HG02981 (cell line): ENCODE results near the gene KIF5C.

Experiments
- ATAC-seq: cut with Tn5 transposase; IDR thresholded peaks from one replicate; pipeline ENCODE4 v1.9.1; 2021; ENCODE audit warnings: mild to moderate bottlenecking, moderate library complexity; ENCODE audit not compliant: unreplicated experiment

The KIF5C gene

DNA sequence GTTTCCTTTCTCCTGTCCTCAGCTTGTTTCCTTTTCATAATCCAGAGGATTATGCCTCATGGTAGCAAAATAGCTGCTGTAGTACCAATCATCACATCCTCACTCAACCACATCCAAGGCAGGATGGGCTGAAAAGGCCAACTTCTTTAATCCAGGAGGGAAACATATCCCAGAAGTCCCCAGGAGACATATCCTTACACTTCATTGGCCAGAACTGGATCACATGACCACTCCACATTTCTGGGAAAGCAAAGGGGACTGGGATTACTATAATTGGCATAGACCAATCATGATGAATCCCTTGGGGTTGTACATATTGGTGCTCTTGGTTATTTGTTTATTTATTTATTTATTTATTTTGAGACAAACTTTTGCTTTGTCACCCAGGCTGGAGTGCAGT lies 109.4 kb downstream of the KIF5C start:
- no peak for ATAC-seq

DNA sequence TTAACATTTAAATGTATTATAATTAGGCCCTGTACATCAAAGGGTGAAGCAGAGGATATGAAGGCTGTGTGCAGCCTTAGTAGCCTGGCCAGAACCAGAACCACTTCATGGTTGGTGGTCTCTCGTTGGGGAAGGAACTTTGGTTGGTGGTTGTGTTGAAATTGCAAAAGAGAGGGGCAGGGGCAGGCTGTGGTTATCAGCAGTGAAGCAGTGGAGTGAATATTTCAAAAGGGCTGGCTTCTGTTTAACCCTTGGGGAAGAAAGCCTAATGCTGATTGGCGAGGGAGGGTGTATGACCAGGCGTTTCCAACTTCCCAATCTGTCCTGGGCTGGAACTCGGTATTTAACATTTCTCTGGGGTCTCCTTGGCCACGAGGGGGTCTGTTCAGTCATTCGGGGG lies 112.3 kb downstream of the KIF5C start:
- no peak for ATAC-seq

DNA sequence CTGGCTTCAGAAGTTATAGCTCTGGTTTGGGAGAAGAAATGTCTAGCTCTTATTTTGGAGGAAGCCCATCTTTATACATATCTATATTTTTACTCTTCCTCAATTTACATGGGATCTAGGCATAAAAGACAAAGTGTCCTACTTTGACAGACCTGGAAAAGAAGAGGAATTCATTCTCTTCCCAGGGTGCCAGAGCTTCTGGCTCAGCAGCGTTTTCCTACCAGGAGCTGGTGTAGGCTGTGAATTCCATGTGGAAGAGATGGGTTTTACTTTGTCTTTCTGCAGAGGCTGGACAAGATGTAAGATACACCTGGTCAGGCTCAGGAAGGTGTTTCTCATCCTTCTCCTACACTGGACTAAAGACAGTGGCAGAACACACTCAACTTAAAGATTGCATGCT lies 113.3 kb downstream of the KIF5C start:
- no peak for ATAC-seq

DNA sequence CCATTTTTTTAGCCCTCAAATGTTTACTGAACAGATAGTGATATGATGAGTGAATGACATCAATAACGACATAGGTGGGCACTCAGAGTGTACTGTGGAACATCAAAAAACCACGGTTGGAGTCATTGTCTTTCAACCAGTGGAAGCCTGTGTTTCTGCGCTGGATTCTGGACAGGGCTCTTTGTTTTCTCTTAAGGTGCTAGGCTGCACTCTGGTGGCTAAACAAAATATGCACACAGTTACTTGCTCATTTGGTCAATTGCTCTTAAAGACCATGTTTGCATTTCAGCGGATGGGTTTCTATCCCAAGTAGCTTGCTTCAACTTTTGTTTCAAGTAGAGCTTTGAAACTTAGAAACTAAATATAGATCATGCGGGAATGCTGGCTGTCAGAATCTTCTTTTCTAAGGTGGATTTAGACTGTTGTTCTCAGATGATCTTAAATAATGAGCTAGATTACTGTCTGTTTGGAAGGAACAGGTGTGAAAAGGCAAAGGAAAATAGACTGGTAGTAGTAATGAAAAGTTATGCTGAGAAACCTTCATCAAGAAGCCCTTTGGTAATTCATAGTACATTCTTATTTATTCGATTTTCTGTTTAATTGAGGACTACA lies 115.0 kb downstream of the KIF5C start:
- ATAC-seq = peak; percentile 87

DNA sequence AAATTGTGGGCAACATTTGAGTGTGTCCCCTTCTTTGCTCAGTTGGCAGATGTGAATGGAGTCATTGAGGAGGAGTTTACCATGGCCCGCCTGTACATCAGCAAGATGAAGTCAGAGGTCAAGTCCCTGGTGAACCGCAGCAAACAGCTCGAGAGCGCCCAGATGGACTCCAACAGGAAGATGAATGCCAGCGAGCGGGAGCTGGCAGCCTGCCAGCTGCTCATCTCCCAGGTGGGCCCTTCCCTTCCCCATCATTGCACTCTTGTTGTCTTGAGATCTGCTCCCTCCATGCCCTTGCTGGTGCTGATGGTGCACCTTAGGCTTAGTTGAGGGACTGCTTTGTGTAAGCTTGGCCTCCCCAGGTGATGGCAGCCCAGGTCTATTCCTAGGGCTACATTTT lies 115.9 kb downstream of the KIF5C start:
- no peak for ATAC-seq

DNA sequence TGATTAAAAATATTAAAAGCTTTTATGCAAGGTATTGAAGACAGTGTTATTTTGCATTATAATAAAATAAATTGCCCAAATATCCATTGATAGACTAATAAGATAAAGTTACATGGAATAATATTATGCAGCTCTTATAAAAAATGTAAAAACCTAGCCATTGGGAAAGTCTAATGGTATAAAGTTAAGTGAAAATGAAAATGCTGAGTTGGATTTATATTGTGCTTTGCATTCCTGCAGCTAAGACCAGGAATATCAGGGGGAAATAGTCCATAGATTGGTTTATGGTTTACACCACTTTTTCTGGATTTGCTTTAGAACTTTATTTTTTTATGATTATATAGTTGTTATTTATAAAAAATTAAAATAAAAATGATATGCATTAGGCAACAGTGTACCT lies 117.4 kb downstream of the KIF5C start:
- no peak for ATAC-seq

DNA sequence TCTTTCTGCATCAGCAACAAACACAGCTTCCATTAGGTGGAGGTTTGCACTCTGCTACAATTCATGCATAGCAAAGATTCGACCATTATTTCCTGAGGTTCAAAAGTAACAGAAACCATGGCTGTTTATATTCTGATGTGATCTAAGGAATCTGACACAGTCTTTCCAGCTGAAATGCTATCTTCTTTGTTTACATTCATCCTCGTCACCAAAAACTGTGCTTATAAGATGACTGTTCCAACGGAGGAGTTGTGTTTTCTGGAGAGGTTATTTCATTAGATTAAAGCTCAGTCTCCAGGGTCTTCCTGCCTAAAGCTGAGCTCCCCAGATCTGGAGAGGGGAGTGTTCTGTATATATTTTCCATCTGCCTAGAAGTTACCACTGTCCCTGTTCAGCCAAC lies 118.3 kb downstream of the KIF5C start:
- ATAC-seq = no peak

DNA sequence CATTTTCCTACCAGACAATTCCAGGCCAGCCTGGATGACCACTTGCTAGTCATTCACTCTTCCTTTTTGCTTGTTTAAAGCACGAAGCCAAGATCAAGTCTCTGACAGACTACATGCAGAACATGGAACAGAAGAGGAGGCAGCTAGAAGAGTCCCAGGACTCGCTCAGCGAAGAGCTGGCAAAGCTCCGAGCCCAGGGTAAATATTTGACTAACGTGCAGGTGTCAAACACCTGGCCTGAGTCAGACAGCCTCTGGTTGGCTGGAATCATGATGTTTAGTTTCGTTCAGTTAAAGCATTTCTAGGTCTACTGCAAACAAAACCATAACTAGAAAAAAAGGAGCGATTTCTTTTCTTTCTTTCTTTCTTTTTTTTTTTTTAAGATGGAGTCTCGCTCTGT lies 119.3 kb downstream of the KIF5C start:
- ATAC-seq = no peak

DNA sequence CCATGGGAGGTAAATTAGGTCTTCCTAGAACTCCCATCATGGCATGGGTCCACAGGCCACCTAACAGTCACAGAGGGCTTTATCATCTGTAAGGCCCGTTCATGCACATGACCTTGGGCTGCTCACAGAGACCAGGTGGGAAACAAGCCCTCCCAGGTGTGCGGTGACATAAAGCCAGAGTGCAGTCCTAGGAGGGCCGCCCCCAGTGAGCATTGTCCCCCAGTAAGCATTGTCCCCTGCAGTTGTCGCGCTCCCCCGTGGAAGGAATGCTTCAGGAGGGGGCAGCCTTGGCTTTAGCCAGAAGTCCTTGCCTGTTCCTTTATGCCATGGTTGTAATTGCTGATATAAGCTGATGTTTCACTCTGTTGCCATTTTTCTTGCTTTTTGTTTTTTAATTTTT lies 121.8 kb downstream of the KIF5C start:
- ATAC-seq = no peak

DNA sequence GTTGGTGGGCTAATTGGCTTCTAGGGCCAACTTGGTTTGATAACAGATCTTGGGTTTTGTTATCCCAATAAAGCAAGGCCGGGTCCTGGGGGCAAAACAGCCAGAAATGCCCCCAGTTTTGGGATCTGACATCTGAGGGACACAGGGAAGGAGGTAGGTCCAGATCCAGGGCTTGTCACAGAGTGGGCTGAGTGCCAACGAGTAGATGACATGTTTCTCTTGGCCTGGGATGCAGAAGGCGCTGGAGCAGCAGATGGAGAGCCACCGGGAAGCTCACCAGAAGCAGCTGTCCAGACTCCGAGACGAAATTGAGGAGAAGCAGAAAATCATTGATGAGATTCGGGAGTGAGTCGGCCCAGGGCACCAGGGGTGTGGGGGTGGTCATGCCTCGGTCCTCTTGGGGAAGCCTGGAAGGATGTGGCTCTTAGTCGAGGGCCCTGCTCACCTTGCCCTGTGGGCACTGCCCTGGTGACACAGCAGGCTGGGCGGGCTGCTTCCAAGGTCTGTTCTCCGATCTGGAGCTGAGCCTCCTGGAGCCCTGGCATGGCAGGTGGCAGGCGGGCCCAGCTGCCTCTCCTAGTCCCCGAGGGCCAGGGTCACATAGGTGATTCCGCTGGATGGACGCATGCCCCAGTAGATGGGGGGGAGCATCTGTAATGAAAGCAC lies 123.3 kb downstream of the KIF5C start:
- no peak for ATAC-seq

DNA sequence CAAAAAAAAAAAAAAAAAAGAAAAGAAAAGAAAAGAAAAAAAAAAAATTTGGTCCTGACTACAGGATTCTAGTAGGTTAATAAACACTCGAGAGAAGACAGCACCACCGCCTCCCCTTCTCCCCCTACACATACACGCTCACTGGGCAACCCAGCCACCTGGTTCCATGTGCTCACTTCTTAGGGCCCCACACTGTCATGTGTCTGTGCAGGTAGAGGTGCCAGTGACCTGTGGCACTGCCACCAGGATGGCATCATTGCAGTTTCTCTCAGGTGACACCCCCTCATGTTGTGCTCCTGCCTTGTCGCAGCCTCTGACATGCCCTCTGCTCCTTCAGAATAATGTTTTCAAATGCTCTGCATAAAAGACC lies 123.8 kb downstream of the KIF5C start:
- ATAC-seq = no peak

DNA sequence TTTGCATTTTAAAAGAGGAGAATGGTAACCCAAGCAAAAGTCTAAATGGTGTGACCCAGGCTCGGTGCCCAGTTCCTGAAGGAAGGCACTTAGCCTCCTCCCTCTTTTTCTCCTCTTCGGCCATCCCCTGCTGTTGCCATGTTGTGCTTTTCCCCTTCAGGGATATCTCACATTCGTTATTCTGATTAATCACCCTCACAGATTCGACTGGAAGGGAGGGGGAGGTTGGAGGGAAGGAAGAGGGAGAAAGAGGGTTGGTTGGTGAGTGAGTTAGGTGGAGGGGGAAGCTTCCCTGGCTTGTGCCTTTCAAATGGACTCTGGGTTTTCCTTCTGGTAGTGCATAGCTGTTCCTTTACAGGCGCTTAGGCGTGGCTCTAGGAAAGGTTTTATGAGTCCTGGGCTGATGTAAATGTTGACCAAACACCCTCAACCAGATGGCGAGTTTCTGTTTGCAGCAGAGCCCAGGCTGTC lies 124.5 kb downstream of the KIF5C start:
- no peak for ATAC-seq

DNA sequence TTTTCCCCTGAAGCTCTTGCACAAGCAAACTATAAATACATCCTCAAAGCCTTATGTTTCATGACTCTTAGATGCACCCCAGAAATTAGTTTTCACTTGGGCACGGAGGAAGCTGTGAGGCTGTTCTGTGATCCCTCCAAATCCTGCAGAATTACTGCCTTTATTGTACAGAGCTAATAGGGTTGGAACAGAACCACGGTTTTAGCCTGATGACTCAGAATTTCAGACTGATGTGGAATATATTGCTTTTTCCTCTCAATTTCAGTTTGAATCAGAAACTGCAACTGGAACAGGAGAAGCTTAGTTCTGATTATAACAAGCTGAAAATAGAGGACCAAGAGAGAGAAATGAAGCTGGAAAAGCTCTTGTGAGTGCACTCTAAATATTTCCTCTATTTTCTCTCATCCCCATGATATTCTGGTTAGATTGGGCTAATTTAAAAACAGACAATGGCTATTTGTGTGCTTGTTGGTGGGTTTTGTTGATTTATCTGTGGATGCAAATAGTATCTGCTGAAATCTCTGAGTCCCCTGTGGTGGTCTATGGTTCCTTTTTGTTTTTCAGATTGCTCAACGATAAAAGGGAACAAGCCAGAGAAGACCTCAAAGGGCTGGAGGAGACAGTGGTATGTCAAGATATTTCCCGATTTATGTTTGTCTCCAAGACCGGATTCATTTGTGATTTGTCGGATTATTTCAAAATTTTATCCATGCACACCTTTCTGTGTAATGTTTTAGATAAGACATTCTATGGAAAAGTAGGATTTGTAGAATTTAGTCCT lies 125.3 kb downstream of the KIF5C start:
- ATAC-seq = no peak

DNA sequence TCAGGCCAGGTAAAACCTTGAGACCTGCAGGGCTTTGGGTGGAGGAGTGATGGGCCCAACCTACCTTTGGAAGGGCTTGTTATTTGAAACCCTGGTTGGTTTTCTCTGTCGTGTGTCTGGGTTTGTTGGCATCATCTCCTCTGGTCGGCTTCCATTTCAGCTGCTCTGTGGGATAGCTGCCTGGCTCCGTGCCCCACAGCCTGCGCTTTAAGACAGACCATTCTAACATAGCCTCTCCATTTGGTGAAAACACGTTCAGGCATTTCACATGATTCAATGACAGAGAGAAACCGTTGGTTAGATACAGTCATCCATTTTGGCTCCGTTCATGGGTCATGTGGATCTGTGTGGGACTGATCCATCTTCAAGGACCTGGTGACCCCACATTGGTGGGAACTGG lies 126.5 kb downstream of the KIF5C start:
- no peak for ATAC-seq

DNA sequence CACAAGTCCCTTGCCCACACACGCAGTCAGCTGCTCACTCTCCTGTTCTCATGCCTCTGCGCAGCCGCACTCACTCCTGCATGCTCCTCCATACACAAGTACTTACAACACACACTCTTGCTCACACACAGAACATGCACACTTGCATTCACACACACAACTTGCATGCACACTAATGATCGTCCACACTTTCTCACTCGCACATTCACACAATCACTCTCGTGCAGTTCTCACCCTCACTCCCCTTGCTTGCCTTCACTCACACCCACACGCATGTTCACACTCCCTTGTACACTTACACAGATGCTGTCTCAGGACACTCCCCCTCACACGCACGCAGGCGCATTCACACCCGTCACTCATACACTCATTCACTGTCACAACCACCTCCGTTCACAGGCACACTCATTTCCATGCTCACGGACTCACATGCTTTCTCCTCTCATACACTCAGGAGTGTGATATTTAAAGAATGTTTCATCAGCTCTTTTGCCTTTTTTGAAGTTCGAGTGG lies 127.4 kb downstream of the KIF5C start:
- ATAC-seq = no peak

DNA sequence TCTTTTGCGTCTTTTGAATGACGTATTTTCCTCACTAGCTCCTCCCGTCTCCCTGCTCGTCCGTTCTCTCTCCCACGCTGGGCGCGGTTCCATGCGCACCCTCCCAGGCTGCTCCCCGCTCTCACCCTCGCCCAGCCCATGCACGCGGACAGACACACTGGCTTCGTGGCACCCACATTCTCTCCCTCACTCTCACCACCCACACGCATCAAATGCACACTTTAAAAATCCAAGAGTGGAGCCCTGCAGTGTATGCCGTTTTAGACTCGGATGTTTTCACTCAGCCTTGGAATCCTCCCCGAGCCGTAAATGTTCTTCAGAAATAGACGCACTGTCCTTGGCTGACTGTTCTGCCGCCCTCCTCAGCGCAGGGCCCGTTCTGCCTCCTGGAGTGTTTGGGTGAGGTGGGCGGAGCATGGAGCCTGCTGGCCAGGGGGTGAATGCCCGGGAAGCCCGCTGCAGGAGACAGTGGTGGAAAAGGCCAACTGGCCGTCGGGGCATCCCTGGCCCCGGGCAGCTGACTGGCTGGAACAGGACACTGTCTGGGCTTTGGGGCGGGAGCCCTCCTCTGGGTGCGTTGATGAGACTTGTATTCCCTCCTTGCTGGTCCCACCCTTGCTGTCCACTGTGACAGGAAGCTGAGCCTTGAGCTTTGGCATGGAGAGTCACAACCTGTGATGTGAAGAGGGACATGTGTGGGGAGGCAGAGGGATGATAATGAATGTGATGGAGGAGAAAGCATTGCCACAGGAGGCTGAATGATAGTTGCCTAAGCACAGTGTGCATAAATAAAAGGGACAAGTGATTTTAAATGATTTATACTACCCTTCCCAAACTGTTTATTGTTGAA lies 128.1 kb downstream of the KIF5C start:
- ATAC-seq = no peak

DNA sequence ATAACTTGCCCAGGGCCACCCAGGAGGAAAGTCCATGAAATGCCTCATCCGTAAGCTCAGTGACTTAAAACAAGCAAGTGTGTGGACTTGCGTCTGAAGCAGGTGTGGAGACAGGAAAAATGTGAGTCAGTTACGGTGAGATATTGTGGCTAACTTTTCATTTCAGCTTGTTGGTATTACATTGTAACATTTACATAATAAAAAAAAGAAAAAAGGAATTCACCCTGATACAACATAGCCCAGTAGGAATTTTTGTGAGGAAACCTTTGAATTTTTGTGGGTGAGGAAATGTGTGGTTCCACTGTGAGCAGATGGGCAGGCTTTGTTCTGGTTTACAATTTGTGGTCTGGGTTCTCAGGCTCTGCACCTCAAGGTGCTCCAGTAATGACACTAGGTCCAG lies 129.8 kb downstream of the KIF5C start:
- no peak for ATAC-seq

DNA sequence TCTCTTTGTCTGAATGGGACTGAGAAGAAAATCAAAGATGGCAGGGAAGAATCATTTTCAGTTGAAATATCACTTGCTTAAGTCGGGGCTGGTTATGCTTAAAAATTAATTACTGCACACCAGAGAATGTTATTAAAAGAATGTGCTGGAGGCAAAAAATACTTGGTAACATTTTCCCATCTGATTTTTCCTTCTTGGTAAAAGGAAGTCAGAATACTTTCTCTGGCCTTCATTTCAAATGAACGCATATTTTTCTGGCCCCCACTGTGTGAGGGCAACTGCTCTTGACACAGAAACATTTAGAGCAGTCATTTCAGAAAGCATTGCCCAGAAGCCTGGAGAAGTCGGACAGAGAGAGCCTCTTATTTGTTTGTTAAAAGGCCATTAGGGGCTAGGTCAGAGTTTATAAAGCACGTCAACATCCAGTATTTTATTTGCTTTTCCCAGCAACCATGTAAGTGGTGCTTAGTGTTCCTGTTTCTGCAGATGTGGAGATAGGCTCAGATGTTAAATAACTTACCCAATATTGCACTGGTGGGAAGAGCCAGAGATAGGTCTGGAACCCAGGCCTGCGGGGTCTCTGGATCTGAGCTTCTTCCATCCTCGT lies 130.5 kb downstream of the KIF5C start:
- no peak for ATAC-seq

DNA sequence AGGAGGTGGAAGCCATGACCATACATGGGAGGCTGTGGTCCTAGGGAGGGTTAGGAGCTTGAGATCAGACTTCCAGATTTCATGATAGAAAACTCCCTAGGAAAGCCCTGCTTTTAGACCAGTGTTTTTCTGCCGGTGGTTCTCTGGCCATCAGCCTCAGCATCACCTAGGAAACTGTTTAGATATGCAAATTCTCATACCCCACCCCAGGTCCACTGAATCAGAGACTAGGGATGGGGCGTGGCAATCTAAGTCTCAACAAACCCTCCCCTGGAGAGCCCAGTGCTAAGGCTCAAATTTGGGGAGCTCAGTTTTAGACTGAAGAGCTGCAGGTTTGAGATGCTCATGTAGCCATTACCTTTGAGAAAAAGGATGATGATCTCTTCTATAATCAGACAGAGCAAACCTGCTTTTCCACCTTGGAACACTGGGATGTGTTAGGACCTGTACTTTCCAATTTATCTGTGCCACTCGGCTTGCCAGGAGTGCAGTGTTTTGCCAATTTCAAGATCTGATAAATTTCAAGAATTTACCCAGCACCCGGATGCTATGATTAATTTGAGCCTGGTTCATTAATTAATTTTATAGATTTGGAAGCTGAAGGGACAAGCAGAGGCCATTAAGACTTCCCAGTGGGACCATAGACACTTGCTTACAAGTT lies 132.0 kb downstream of the KIF5C start:
- ATAC-seq = no peak

DNA sequence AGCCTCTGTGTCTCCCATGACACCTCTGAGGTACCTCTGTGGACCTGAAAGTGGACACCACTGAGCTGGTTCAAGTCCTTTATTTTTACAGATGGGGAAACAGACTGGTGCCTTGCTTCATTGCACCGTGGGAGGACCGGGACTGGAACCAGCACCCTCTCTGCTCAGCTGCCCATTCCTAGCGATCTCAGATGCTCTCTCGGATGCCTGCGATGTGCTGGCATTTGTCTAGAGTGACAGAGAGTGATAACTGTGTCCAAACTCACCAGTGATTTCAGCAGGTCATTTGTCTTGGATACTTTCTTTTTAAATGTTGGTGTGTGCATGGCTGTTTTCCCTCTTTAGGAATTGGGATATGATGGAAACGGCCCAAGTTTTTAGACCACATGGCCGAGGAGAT lies 133.4 kb downstream of the KIF5C start:
- no peak for ATAC-seq
